OCI-LY1 (cell line): Measurements from ENCODE around the gene GTF2A2.

Source experiments
- CTCF ChIP-seq: fragments of 200-600 bp; sonication (generic), shearing (Covaris generic); IDR thresholded peaks from 2 replicates; pipeline ENCODE4 v1.5.1; 2017; ENCODE audit warnings: mild to moderate bottlenecking, antibody characterized with exemption, low read length, moderate library complexity, mixed read lengths
- EZH2 ChIP-seq: fragments of 200-600 bp; sonication (generic), shearing (Covaris generic); IDR thresholded peaks from 2 replicates; pipeline ENCODE4 v1.8.0; 2017; ENCODE audit warnings: borderline replicate concordance, mixed run types, mild to moderate bottlenecking, antibody characterized with exemption, low read length, moderate library complexity, mixed read lengths

GRCh38 chr15:59689626-59690236 is 32.4 kb upstream of the GTF2A2 start:
- TF ChIP-seq CTCF (no peak), EZH2 (no peak)
